Right cardiac atrium (tissue), 5 donors: ENCODE data around the gene GP5. TPM values are rescaled to one million over a fixed set of nuclear protein-coding genes. Genes with fewer than 3 reads are reported as not detected.

Experiments
- ATAC-seq, 2 donors: fragments of 200-7000 bp; cut with Tn5 transposase; one replicate each; pipeline versions ENCODE4 v1.8.0 to v1.9.1; 2020; ENCODE audit warnings: moderate library complexity in 2 of 2, mild to moderate bottlenecking in 1 of 2
- DNase-seq, 3 donors: peaks; one replicate each; pipeline ENCODE4 v3.0.0-alpha.2; 2020
- H3K27ac ChIP-seq: one replicate; pipeline ENCODE4 v1.5.1; 2013; ENCODE audit warnings: mild to moderate bottlenecking, low read length, control low read depth, moderate library complexity
- H3K27me3 ChIP-seq: one replicate; pipeline ENCODE4 v1.6.1; 2013; ENCODE audit not compliant: control insufficient read depth, insufficient read depth
- H3K4me1 ChIP-seq: one replicate; pipeline ENCODE4 v1.6.1; 2013; ENCODE audit warnings: low read length; ENCODE audit not compliant: control insufficient read depth, insufficient read depth
- H3K4me3 ChIP-seq: one replicate; pipeline ENCODE4 v1.5.1; 2013; ENCODE audit warnings: low read length, control low read depth
- H3K9me3 ChIP-seq: one replicate; pipeline ENCODE4 v1.6.1; 2013; ENCODE audit warnings: low read length; ENCODE audit not compliant: control insufficient read depth
- WGBS: extraction: QIAGEN DNeasy Blood & Tissue Kit; methylation state at CpG from one replicate; pipeline ENCODE4 v1.1.7; 2013; 5-methylcytosine and 5-hydroxymethylcytosine counted together
- intact Hi-C, 4 donors: fragments of 100-400 bp; cut with DNase I; formaldehyde crosslinking; loops; one replicate each; pipeline versions ENCODE4 v1.11.0 to v1.14.0; 2022 to 2023
- polyA plus RNA-seq: library from polyadenylated mRNA; stranded (reverse); fragments of 200-250 nt; gene quantifications from one replicate; pipeline ENCODE4 v1.2.3, GENCODE V29; 2013
- total RNA-seq, 4 donors: library from RNA; stranded (reverse); fragmentation: NEBNext Ultra II Directional; extraction: Animal tissue kit (Norgen Biotek cat#: 25700); gene quantifications; one replicate each; pipeline ENCODE4 v1.2.1, GENCODE V29; 2021
- donor health status: healthy with polysubstance abuse.
- donor health status: DM: no; HTN: yes; CAD: no.
- donor health status: DM: no; HTN: no; CAD: no.
- donor health status: DM: no; HTN: yes; CAD: no; lungs with severe emphysema.
- donor health status: DM: yes; HTN: yes; CAD: no.

The GP5 gene
- total and polyA plus RNA-seq, 5 donors, result 0.07 TPM; not detected in 4

- Histone ChIP-seq H3K4me1 (no peaks in the 10 kb centered on the region), H3K4me3 (no peak overlapping the region), H3K9me3 (no peaks in the 10 kb centered on the region), H3K27me3 (no peaks in the 10 kb centered on the region), H3K27ac (no peak overlapping the region)
- no peak for DNase-seq
- no peak for ATAC-seq
- 63% methylated on average over 15 of the region's 15 CpGs for WGBS
- intact Hi-C loops, result no loop called here
Observed at GRCh38 chr3:194386066-194386465, 13.0 kb downstream of the GP5 start.

GRCh38 chr3:194384569-194385001 lies 14.5 kb downstream of the GP5 start:
- Histone ChIP-seq H3K27me3 (no peaks in the 10 kb centered on the region), H3K4me1 (no peaks in the 10 kb centered on the region), H3K27ac (no peak overlapping the region), H3K9me3 (no peaks in the 10 kb centered on the region), H3K4me3 (no peak overlapping the region)
- intact Hi-C loops, result no loop called here
- ATAC-seq (no peak), DNase-seq (no peak)
- WGBS, result 94% methylated on average over 12 of the region's 12 CpGs

GRCh38 chr3:194384156-194384555 lies 14.9 kb downstream of the GP5 start:
- WGBS, result 71% methylated on average over 6 of the region's 6 CpGs
- H3K27me3 ChIP-seq, result no peaks in the 10 kb centered on the region

GRCh38 chr3:194383276-194383940 lies 15.7 kb downstream of the GP5 start:
- no peak for DNase-seq
- H3K27ac ChIP-seq, result no peak overlapping the region
- WGBS, result 89% methylated on average over 14 of the region's 14 CpGs
- no peak overlapping the region for H3K4me3 ChIP-seq
- intact Hi-C loops, result no loop called here
- no peaks in the 10 kb centered on the region for H3K4me1 ChIP-seq
- H3K27me3 ChIP-seq, result no peaks in the 10 kb centered on the region
- ATAC-seq, result no peak
- no peaks in the 10 kb centered on the region for H3K9me3 ChIP-seq

More at GRCh38 chr3:194384156-194384555, 14.9 kb downstream of the GP5 start:
- DNase-seq (no peak), ATAC-seq (no peak)
- Histone ChIP-seq H3K4me3 (no peak overlapping the region), H3K4me1 (no peaks in the 10 kb centered on the region), H3K9me3 (no peaks in the 10 kb centered on the region), H3K27ac (no peak overlapping the region)
- intact Hi-C loops, result no loop called here

- no peaks in the 10 kb centered on the region for H3K4me1 ChIP-seq
- no peaks in the 10 kb centered on the region for H3K27me3 ChIP-seq
- no peak overlapping the region for H3K27ac ChIP-seq
- no peaks in the 10 kb centered on the region for H3K9me3 ChIP-seq
- no peak overlapping the region for H3K4me3 ChIP-seq
- ATAC-seq, result no peak
- intact Hi-C loops, result no loop called here
- DNase-seq, result no peak
- 71% methylated on average over 9 of the region's 9 CpGs for WGBS
Observed at GRCh38 chr3:194382892-194383223, 16.2 kb downstream of the GP5 start.

- WGBS, result 76% methylated on average over 20 of the region's 20 CpGs
- ATAC-seq (no peak), DNase-seq (no peak)
- Histone ChIP-seq H3K4me3 (no peak overlapping the region), H3K27ac (no peak overlapping the region), H3K4me1 (no peaks in the 10 kb centered on the region), H3K27me3 (no peaks in the 10 kb centered on the region), H3K9me3 (no peaks in the 10 kb centered on the region)
- intact Hi-C loops, result no loop called here
Observed at GRCh38 chr3:194382196-194382891, 16.7 kb downstream of the GP5 start.

- no peak overlapping the region for H3K4me3 ChIP-seq
- DNase-seq, result no peak
- H3K27me3 ChIP-seq, result no peaks in the 10 kb centered on the region
- H3K27ac ChIP-seq, result no peak overlapping the region
- H3K4me1 ChIP-seq, result no peaks in the 10 kb centered on the region
- intact Hi-C loops, result no loop called here
- 48% methylated on average over 17 of the region's 17 CpGs for WGBS
- ATAC-seq, result peak in 1 of 2 donors; percentile 30
- H3K9me3 ChIP-seq, result no peaks in the 10 kb centered on the region
Observed at GRCh38 chr3:194381460-194381875, 17.6 kb downstream of the GP5 start.

GRCh38 chr3:194380326-194380725 lies 18.7 kb downstream of the GP5 start:
- no peaks in the 10 kb centered on the region for H3K4me1 ChIP-seq
- 80% methylated on average over 7 of the region's 7 CpGs for WGBS
- no peak for DNase-seq
- intact Hi-C loops, result no loop called here
- no peak for ATAC-seq
- no peaks in the 10 kb centered on the region for H3K27me3 ChIP-seq
- H3K27ac ChIP-seq, result no peak overlapping the region
- H3K4me3 ChIP-seq, result no peak overlapping the region
- no peaks in the 10 kb centered on the region for H3K9me3 ChIP-seq

- Histone ChIP-seq H3K27me3 (no peaks in the 10 kb centered on the region), H3K9me3 (no peaks in the 10 kb centered on the region), H3K4me3 (no peak overlapping the region), H3K27ac (no peak overlapping the region), H3K4me1 (no peaks in the 10 kb centered on the region)
- DNase-seq (no peak), ATAC-seq (no peak)
- intact Hi-C loops, result no loop called here
- WGBS, result 83% methylated on average over 9 of the region's 9 CpGs
Observed at GRCh38 chr3:194379651-194380050, 19.4 kb downstream of the GP5 start.

- H3K4me3 ChIP-seq, result no peak overlapping the region
Observed at GRCh38 chr3:194379231-194379630, 19.8 kb downstream of the GP5 start.

GRCh38 chr3:194377708-194378107 lies 21.4 kb downstream of the GP5 start:
- Histone ChIP-seq H3K27ac (no peak overlapping the region), H3K4me3 (no peak overlapping the region), H3K9me3 (no peaks in the 10 kb centered on the region), H3K4me1 (no peaks in the 10 kb centered on the region), H3K27me3 (no peaks in the 10 kb centered on the region)
- ATAC-seq (no peak), DNase-seq (no peak)
- intact Hi-C loops, result no loop called here
- 86% methylated on average over 1 of the region's 1 CpG for WGBS

More at GRCh38 chr3:194379231-194379630, 19.8 kb downstream of the GP5 start:
- Histone ChIP-seq H3K27me3 (no peaks in the 10 kb centered on the region), H3K27ac (no peak overlapping the region), H3K9me3 (no peaks in the 10 kb centered on the region), H3K4me1 (no peaks in the 10 kb centered on the region)
- ATAC-seq (no peak), DNase-seq (no peak)
- 94% methylated on average over 6 of the region's 6 CpGs for WGBS
- intact Hi-C loops, result no loop called here
